ENCODE data around the gene DLX5.

The DLX5 gene

DNA sequence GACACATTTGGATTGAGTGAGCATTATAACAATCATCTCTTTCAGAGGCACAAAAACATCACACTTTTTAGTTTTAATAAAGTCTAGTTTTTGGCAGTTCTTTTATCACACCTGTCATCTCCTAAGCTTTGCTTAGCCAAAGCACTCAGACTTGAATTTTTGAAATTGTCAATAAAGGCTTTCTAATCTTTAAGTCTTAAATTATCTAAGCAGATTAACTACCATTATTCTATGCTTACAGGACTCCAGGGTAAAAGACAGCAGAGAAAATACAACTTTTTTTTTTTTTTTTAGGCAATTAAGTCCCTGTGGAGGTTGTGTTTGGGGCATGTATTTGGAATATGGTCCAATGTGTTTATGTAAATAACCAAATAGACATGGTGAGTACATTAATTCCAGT lies 36.9 kb downstream of the DLX5 start:
- no peak for DNase-seq

GRCh38 chr7:96986901-96987300 lies 37.7 kb downstream of the DLX5 start:
- DNase-seq = no peak

- DNase-seq = no peak
Observed at GRCh38 chr7:96985992-96986391, 38.6 kb downstream of the DLX5 start.

DNA sequence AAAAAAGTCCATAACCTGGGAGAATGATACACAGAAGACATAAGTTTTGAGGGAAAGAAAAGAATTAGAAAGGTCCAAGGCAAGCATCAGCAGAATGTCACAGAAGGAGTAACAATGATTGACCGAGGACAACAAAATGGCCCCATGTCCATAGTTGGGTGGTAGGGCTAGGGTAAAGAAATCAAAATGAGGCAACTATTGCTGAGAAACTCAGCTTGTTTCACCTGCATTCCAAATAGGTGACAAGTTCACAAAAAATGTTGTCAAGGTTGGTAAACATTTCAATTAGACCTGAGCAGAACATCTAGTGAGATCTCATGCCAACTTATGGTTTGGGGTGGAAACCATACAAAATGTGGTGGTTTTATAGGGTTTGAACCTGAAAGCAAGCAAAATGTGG lies 42.0 kb downstream of the DLX5 start:
- DNase-seq = no peak

GRCh38 chr7:96979551-96980276 lies 44.9 kb downstream of the DLX5 start:
- DNase-seq = no peak

GRCh38 chr7:96977445-96977844 lies 47.2 kb downstream of the DLX5 start:
- DNase-seq = no peak

DNA sequence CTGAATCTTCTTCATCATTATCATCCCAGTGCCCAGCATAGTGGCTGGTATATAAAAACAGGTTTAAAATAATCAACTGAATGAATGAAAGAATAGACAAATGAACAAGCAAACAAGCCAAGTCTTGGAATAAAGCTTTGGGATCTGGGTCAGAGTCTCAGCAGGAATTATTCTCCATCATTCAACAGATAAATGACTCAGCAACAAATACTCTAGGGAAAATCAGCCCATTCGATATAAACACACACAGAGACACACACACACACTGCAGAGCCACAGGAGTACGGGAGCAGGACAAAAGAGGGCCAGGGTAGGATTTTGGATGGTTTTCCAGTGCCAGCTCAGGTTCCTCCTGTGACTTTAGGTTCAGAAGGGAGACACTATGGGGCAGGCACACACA lies 48.5 kb downstream of the DLX5 start:
- no peak for DNase-seq

DNA sequence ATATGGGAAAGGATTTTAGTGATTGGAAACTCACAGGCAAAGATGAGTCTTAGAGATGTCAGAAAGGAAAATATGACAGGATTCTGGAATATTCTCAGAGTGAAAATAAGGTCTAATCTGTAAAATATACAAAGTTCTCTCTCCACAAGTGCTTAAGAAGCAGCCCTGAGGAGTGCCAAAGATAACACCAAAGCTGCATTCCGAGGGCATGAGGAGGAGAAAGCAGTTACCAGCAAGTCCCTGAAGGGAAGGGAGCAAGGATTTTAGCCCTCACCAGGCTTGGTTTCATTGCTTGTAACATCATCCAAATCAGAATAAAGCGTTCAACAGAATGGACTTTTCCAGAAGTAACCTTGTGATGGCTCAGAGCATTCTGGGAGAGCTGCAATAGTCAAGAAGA lies 50.6 kb downstream of the DLX5 start:
- no peak for DNase-seq

- DNase-seq = no peak
Observed at GRCh38 chr7:96970739-96971138, 53.9 kb downstream of the DLX5 start.

Data from stimulated activated CD4-positive, alpha-beta T cell treated with anti-CD3 and anti-CD28 coated beads, Interleukin-12 subunit alpha, Interleukin-12 subunit beta, amount 100 ng/mL, for 4 hours (primary cell).